ENCODE measurements around the gene FZR1.

GRCh38 chr19:3576696-3577443, 70.8 kb downstream of the FZR1 start:
- TF ChIP-seq CTCF (IDR thresholded peaks at IDR 0.05 in 4 of 5, conservative IDR thresholded peaks at IDR 0.05 in 1 of 5): no peak
- no peak for TF ChIP-seq POLR2A (IDR thresholded peaks at IDR 0.05)

All from gastrocnemius medialis (tissue), 4 donors.